ENCODE data around the gene DPF3.

DNA sequence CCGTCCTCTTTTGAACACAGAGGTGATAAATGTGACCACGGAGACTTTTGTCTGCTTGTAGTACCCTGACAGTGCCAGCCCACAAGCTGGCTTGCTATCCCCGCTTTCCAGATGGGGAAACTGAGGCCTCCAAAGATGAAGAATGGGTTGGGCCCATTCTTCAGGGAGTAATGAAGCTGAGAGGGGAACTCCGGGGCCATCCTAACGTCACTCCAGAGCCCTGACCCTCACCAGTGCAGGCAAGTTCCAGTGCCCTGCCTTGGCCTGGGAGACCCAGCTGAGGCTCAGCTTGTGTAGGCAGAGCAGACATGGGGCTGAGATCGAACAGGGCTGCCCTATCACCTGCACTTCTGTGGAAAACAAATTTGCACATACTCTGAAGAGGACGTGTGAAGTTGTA is 277.1 kb downstream of the DPF3 start:
- no peak for TF ChIP-seq NFIC (IDR thresholded peaks at IDR 0.05)
- TF ChIP-seq, protein P1, sequence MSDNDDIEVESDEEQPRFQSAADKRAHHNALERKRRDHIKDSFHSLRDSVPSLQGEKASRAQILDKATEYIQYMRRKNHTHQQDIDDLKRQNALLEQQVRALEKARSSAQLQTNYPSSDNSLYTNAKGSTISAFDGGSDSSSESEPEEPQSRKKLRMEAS (IDR thresholded peaks at IDR 0.05), result no peak
